BLaER1 treated with 17β-estradiol and CSF1 and Interleukin-3, amounts not matched to agents 10 nM and 100 nM (cell line): ENCODE results near the gene TSPOAP1.

ENCODE experiments used
- H3K27ac ChIP-seq, 11 experiments: shearing (Covaris generic); formaldehyde crosslinking; 2 replicates each; pipeline ENCODE4 v1.8.1; 2022
- H3K27me3 ChIP-seq, 11 experiments: shearing (Covaris generic); formaldehyde crosslinking; 2 replicates each; pipeline ENCODE4 v1.8.1; 2022
- H3K36me3 ChIP-seq, 11 experiments: shearing (Covaris generic); formaldehyde crosslinking; 2 replicates each; pipeline ENCODE4 v1.8.1; 2022
- H3K4me1 ChIP-seq, 10 experiments: shearing (Covaris generic); formaldehyde crosslinking; 2 replicates each; pipeline ENCODE4 v1.8.1; 2022
- H3K4me2 ChIP-seq, 11 experiments: shearing (Covaris generic); formaldehyde crosslinking; 2 replicates each; pipeline ENCODE4 v1.8.1; 2022
- H3K4me3 ChIP-seq, 10 experiments: shearing (Covaris generic); formaldehyde crosslinking; 2 replicates each; pipeline ENCODE4 v1.8.1; 2022
- H3K9ac ChIP-seq, 11 experiments: shearing (Covaris generic); formaldehyde crosslinking; 2 replicates each; pipeline ENCODE4 v1.8.1; 2022
- H3K9me3 ChIP-seq, 11 experiments: shearing (Covaris generic); formaldehyde crosslinking; replicated peaks in 1 of 11; 2 replicates each; pipeline ENCODE4 v1.8.1; 2022
- H4K20me1 ChIP-seq, 11 experiments: shearing (Covaris generic); formaldehyde crosslinking; 2 replicates each; pipeline ENCODE4 v1.8.1; 2022
- Cebpa-rat ChIP-seq, 11 experiments: shearing (Covaris generic); IDR thresholded peaks; 2 replicates each; pipeline ENCODE4 v1.8.1; 2022

TSPOAP1 gene

DNA sequence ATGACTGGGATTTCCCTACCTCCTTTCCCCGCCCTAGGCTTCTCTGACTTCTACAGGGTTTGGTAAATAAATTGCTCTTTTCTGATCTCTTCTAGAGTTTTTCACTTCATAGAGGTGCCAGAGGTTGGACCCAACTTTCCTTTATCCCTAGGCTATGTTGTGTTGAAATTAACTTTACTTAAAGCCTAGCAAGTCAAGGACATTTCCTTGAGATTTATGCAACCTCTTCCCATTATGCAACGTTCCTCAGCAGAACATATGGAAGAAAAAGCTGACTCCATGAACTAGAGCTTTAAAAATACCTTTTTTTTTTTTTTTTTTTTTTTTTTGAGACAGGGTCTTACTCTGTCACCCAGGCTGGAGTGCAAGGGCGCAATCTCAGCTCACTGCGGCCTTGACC, 63.3 kb downstream of the TSPOAP1 start:
- no peak overlapping the region for H3K27ac ChIP-seq
- no peak overlapping the region for H3K4me2 ChIP-seq
- no peaks in the 10 kb centered on the region for H3K27me3 ChIP-seq
- H3K9me3 ChIP-seq = 0 out of 22 replicates have a peak, but pooled peaks cover 0 to 7% (median 0%) of the 10 kb centered on the region in 11 experiments
- H3K36me3 ChIP-seq = no peaks in the 10 kb centered on the region
- no peaks in the 10 kb centered on the region for H4K20me1 ChIP-seq
- no peaks in the 10 kb centered on the region for H3K4me1 ChIP-seq
- no peak overlapping the region for H3K4me3 ChIP-seq
- TF ChIP-seq Cebpa-rat (IDR thresholded peaks at IDR 0.05) = no peak
- H3K9ac ChIP-seq = no peak overlapping the region

- TF ChIP-seq Cebpa-rat (IDR thresholded peaks at IDR 0.05) = no peak
- Histone ChIP-seq H4K20me1 (no peaks in the 10 kb centered on the region), H3K9me3 (0 out of 22 replicates have a peak, but pooled peaks cover 0 to 7% (median 0%) of the 10 kb centered on the region in 11 experiments), H3K27ac (no peak overlapping the region), H3K4me1 (no peaks in the 10 kb centered on the region), H3K4me3 (no peak overlapping the region), H3K27me3 (no peaks in the 10 kb centered on the region), H3K9ac (no peak overlapping the region), H3K36me3 (no peaks in the 10 kb centered on the region), H3K4me2 (no peak overlapping the region)
These were observed 64.0 kb downstream of the TSPOAP1 start for GRCh38 chr17:58264407-58265103.

GRCh38 chr17:58263773-58264172, 64.8 kb downstream of the TSPOAP1 start:
- Histone ChIP-seq H3K4me1 (no peaks in the 10 kb centered on the region), H3K36me3 (no peaks in the 10 kb centered on the region), H3K9me3 (0 out of 22 replicates have a peak, but pooled peaks cover 0 to 7% (median 0%) of the 10 kb centered on the region in 11 experiments), H3K9ac (no peak overlapping the region), H3K4me2 (no peak overlapping the region), H3K27ac (no peak overlapping the region), H3K27me3 (no peaks in the 10 kb centered on the region), H3K4me3 (no peak overlapping the region), H4K20me1 (no peaks in the 10 kb centered on the region)
- TF ChIP-seq Cebpa-rat (IDR thresholded peaks at IDR 0.05) = no peak

DNA sequence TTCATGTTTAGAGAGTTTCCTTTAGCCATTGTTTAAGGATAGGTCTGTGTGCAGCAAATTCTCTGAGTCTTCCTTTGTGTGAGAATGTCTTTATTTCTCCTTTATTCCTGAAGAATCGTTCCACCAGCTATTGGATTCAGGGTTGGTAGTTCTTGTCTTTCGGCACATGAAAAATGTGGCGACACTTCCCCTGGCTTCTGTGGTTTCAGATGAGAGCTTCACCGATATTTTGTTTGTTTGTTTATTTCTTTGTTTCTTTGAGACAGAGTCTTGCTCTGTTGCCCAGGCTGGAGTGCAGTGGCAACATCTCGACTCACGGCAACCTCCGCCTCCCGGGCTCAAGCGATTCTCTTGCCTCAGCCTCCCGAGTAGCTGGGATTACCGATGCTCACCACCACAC, 66.4 kb downstream of the TSPOAP1 start:
- Histone ChIP-seq H3K4me3 (no peak overlapping the region), H3K9me3 (0 out of 22 replicates have a peak, but pooled peaks cover 0 to 7% (median 0%) of the 10 kb centered on the region in 11 experiments), H3K9ac (no peak overlapping the region), H3K27ac (no peak overlapping the region), H3K36me3 (no peaks in the 10 kb centered on the region), H3K27me3 (no peaks in the 10 kb centered on the region), H3K4me1 (no peaks in the 10 kb centered on the region), H4K20me1 (no peaks in the 10 kb centered on the region), H3K4me2 (no peak overlapping the region)
- no peak for TF ChIP-seq Cebpa-rat (IDR thresholded peaks at IDR 0.05)

DNA sequence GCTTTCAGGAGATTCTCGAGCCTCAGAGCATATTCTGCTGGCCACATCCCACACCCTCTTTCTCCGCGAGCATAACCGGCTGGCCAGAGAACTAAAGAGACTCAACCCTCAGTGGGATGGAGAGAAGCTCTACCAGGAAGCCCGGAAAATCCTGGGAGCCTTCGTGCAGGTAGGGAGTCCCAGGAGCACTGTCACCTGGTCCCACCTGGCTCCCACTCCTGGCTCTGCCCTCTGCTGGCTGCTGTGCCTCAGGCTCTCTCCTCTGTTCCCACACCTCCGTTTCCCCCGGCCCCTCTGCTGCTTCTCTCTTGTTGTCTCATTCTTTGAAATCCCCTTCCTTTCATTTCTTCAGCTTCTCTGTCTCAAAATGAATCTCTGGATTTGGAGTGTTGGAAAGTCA, 73.8 kb downstream of the TSPOAP1 start:
- H3K4me1 ChIP-seq = peaks cover 0 to 3% (median 0%) of the 10 kb centered on the region in 10 experiments; a peak in 3 of 20 replicates
- no peaks in the 10 kb centered on the region for H4K20me1 ChIP-seq
- no peaks in the 10 kb centered on the region for H3K9me3 ChIP-seq
- H3K4me2 ChIP-seq = no peak overlapping the region
- no peak overlapping the region for H3K4me3 ChIP-seq
- H3K27me3 ChIP-seq = 0 out of 22 replicates have a peak, but pooled peaks cover 0 to 4% (median 0%) of the 10 kb centered on the region in 11 experiments
- TF ChIP-seq Cebpa-rat (IDR thresholded peaks at IDR 0.05) = no peak
- H3K27ac ChIP-seq = no peak overlapping the region
- H3K36me3 ChIP-seq = no peaks in the 10 kb centered on the region
- H3K9ac ChIP-seq = no peak overlapping the region

DNA sequence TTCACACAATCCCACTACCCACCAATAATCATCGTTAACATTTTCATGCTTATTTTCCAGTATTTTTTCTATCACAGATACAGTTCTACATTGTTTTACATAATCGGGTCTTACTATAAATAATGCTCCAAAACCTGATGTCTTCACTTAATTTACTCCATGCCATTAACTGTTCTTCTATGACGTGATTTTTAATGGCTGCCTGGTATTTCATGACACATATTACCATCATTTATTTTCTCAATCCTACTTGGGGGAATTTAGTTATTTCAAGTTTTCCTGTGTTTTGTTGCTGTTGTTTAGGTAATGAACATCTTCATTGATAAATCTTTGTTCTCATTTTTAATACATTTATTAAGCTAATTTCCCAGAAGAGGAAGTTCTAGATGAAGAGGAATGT, 75.5 kb downstream of the TSPOAP1 start:
- Histone ChIP-seq H3K4me2 (no peak overlapping the region), H3K27ac (no peak overlapping the region), H3K9ac (no peak overlapping the region), H3K36me3 (no peaks in the 10 kb centered on the region), H3K4me1 (peaks cover 8 to 16% (median 10%) of the 10 kb centered on the region in 10 experiments), H3K9me3 (no peaks in the 10 kb centered on the region), H3K4me3 (no peak overlapping the region), H4K20me1 (no peaks in the 10 kb centered on the region), H3K27me3 (peaks cover 9 to 19% (median 15%) of the 10 kb centered on the region in 11 experiments; a peak in 20 of 22 replicates)
- no peak for TF ChIP-seq Cebpa-rat (IDR thresholded peaks at IDR 0.05)

DNA sequence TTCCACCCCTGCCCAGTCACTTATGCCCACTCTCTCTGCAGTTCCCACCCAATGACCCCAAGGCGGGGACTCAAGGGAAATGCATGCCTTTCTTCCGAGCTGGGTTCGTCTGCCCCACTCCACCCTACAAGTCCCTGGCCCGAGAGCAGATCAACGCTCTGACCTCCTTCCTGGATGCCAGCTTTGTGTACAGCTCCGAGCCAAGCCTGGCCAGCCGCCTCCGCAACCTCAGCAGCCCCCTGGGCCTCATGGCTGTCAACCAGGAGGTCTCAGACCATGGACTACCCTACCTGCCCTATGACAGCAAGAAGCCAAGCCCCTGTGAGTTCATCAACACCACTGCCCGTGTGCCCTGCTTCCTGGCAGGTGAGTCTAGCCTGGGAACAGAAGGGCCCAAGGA, 76.5 kb downstream of the TSPOAP1 start:
- no peak overlapping the region for H3K4me2 ChIP-seq
- H3K9ac ChIP-seq = no peak overlapping the region
- peaks cover 15 to 24% (median 18%) of the 10 kb centered on the region in 10 experiments for H3K4me1 ChIP-seq
- H3K27ac ChIP-seq = no peak overlapping the region
- TF ChIP-seq Cebpa-rat (IDR thresholded peaks at IDR 0.05) = no peak
- peaks cover 9 to 21% (median 16%) of the 10 kb centered on the region in 11 experiments; a peak in 20 of 22 replicates for H3K27me3 ChIP-seq
- no peaks in the 10 kb centered on the region for H3K9me3 ChIP-seq
- no peaks in the 10 kb centered on the region for H3K36me3 ChIP-seq
- no peaks in the 10 kb centered on the region for H4K20me1 ChIP-seq
- H3K4me3 ChIP-seq = no peak overlapping the region
